Esophagus squamous epithelium (tissue), 4 donors: ENCODE results near the gene SLC19A2.
"Not testable (repeated sequence)": the region's sequence is repeated elsewhere in the genome, so short reads cannot be mapped to it uniquely, and the experiment has no call there.

Experiments
- CTCF ChIP-seq, 6 experiments: fragments of 450-650 bp in 4 of 6; fragments of 200-600 bp in 2 of 6; sonication (generic) in 2 of 6; IDR thresholded peaks; one replicate each; pipeline ENCODE4 v1.5.1; 2016 to 2019; ENCODE audit warnings: antibody characterized with exemption in 6 of 6, mild to moderate bottlenecking in 4 of 6, moderate library complexity in 4 of 6
- POLR2A ChIP-seq, 4 donors: fragments of 450-650 bp; IDR thresholded peaks; one replicate each; pipeline ENCODE4 v1.6.1; 2017; ENCODE audit warnings: antibody characterized with exemption in 4 of 4, mild to moderate bottlenecking in 4 of 4, moderate library complexity in 3 of 4

GRCh38 chr1:169503601-169504000 is 17.9 kb upstream of the SLC19A2 start:
- TF ChIP-seq POLR2A, CTCF (IDR thresholded peaks at IDR 0.05): not testable (repeated sequence)
